MCF 10A (cell line): ENCODE data around the gene TBCC. TPM values are rescaled to one million over a fixed set of nuclear protein-coding genes. Genes with fewer than 3 reads are reported as not detected.
A peak's percentile ranks its signal among the peaks of the same experiment; 100 is the strongest.

Experiments
- BruUV-seq: library from RNA; stranded (reverse); fragments of 400-500 nt; replicated peaks from 2 replicates; lab custom pipeline; 2021; lab: Mats Ljungman, UMichigan
- CTCF ChIA-PET: fragments of 300-600 bp; sonication (Branson Sonifier 250); formaldehyde crosslinking; extraction: SDS; loops from one replicate; lab custom pipeline; 2021; ENCODE audit warnings: antibody characterized with exemption, inconsistent platforms; lab: Yijun Ruan, JAX
- POLR2A ChIA-PET: fragments of 300-600, 350-650 bp; sonication (Branson Sonifier 250); formaldehyde crosslinking; extraction: SDS; loops from one replicate; lab custom pipeline; 2020; ENCODE audit warnings: antibody characterized with exemption, inconsistent platforms; lab: Yijun Ruan, JAX
- DNase-seq: peaks from one replicate; pipeline ENCODE4 v3.0.0-alpha.2; 2018; ENCODE audit not compliant: unreplicated experiment
- H3K27ac Mint-ChIP-seq: one replicate; pipeline ENCODE4 v1.8.0; 2022; ENCODE audit warnings: mild to moderate bottlenecking, low read depth, mixed read lengths; ENCODE audit not compliant: unreplicated experiment
- H3K27me3 Mint-ChIP-seq: one replicate; pipeline ENCODE4 v1.8.0; 2022; ENCODE audit warnings: mixed read lengths; ENCODE audit not compliant: insufficient read depth, unreplicated experiment
- H3K36me3 Mint-ChIP-seq: one replicate; pipeline ENCODE4 v1.8.0; 2022; ENCODE audit warnings: mild to moderate bottlenecking, moderate library complexity, mixed read lengths; ENCODE audit not compliant: insufficient read depth, unreplicated experiment
- H3K4me1 Mint-ChIP-seq: one replicate; pipeline ENCODE4 v1.8.0; 2022; ENCODE audit warnings: mixed read lengths; ENCODE audit not compliant: insufficient read depth, unreplicated experiment
- H3K4me3 Mint-ChIP-seq: one replicate; pipeline ENCODE4 v1.8.0; 2022; ENCODE audit warnings: mild to moderate bottlenecking, moderate library complexity, mixed read lengths; ENCODE audit not compliant: unreplicated experiment
- H3K9me3 Mint-ChIP-seq: one replicate; pipeline ENCODE4 v1.8.0; 2022; ENCODE audit warnings: mixed read lengths; ENCODE audit not compliant: unreplicated experiment
- CTCF ChIP-seq: fragments of 200-600 bp; IDR thresholded peaks from one replicate; pipeline ENCODE4 v1.8.0; 2022; ENCODE audit warnings: antibody characterized with exemption, mild to moderate bottlenecking; ENCODE audit not compliant: unreplicated experiment
- intact Hi-C: fragments of 100-400 bp; cut with micrococcal nuclease; formaldehyde crosslinking; loops from 2 replicates; pipeline ENCODE4 v1.14.1; 2022
- total RNA-seq: library from RNA; stranded (reverse); gene quantifications from 2 replicates; pipeline ENCODE4 v1.2.3, GENCODE V29; 2022

Gene TBCC
- total RNA-seq, 1 experiment from 2014 or later = 13.7 TPM

- BruUV-seq = no TSS peak
- no peak for DNase-seq
- TF ChIP-seq CTCF = no peak
- Mint-ChIP-seq H3K4me1 (no peaks in the 10 kb centered on the region), H3K9me3 (no peaks in the 10 kb centered on the region), H3K36me3 (no peaks in the 10 kb centered on the region), H3K4me3 (peak overlapping the region; percentile 11), H3K27me3 (peaks cover 11% of the 10 kb centered on the region), H3K27ac (no peak overlapping the region)
- ChIA-PET CTCF (interaction anchor here (0.5 to 3.7 kb wide), 30 partner anchors 12 to 978 kb away, joined by 3 to 40 read pairs (median 4); partner anchors contain the start of genes RPL7L1 and TBCC), POLR2A (interaction anchor here (0.6 to 2.2 kb wide), 14 partner anchors 8 to 143 kb away, joined by 3 to 17 read pairs (median 4); partner anchors contain the start of genes BICRAL and TBCC)
- intact Hi-C loops = loop anchor here (1.0 to 2.0 kb wide), 4 partner anchors 33 to 173 kb away; no protein-coding TSS in a partner anchor
Measured at GRCh38 chr6:42726026-42726425, 19.9 kb downstream of the TBCC start.

- H3K9me3 Mint-ChIP-seq = no peaks in the 10 kb centered on the region
- no peak overlapping the region for H3K27ac Mint-ChIP-seq
- no peaks in the 10 kb centered on the region for H3K4me1 Mint-ChIP-seq
- TF ChIP-seq CTCF = no peak
- DNase-seq = no peak
- ChIA-PET POLR2A (interaction anchor here (1.0 to 2.2 kb wide), 4 partner anchors 9 to 85 kb away, joined by 3 to 17 read pairs (median 4); partner anchors contain the start of gene TBCC), CTCF (interaction anchor here (0.5 to 3.7 kb wide), 4 partner anchors 27 to 62 kb away, joined by 4 to 40 read pairs (median 4); no protein-coding TSS in a partner anchor)
- BruUV-seq = no TSS peak
- intact Hi-C loops = no loop called here
- H3K4me3 Mint-ChIP-seq = no peak overlapping the region
- H3K27me3 Mint-ChIP-seq = peaks cover 20% of the 10 kb centered on the region
- H3K36me3 Mint-ChIP-seq = no peaks in the 10 kb centered on the region
Measured at GRCh38 chr6:42724825-42725224, 21.1 kb downstream of the TBCC start.

GRCh38 chr6:42722497-42722896 is 23.4 kb downstream of the TBCC start, which contains the start of gene PRPH2:
Gene PRPH2 (minus strand): TSS chr6:42722597. CDS start chr6:42722334, 263 bp downstream.
- BruUV-seq = no TSS peak
- ChIA-PET CTCF (interaction anchor here (0.7 kb wide), 1 partner anchor 21 kb away, joined by 3 read pairs; no protein-coding TSS in a partner anchor), POLR2A (no interaction called here)
- no peak for TF ChIP-seq CTCF
- no peak within 1 kb of the TSS for H3K4me3 Mint-ChIP-seq
- H3K9me3 Mint-ChIP-seq = no peaks in the 10 kb centered on the region
- no peaks in the 10 kb centered on the region for H3K36me3 Mint-ChIP-seq
- intact Hi-C loops = no loop called here
- no peak for DNase-seq
- H3K27ac Mint-ChIP-seq = no peak within 1 kb of the TSS
- no peaks in the 10 kb centered on the region for H3K4me1 Mint-ChIP-seq
- H3K27me3 Mint-ChIP-seq = peaks cover 20% of the 10 kb centered on the region

- POLR2A ChIA-PET = no interaction called here
- H3K4me3 Mint-ChIP-seq = no peak overlapping the region
- H3K36me3 Mint-ChIP-seq = no peaks in the 10 kb centered on the region
- DNase-seq = no peak
- BruUV-seq = no TSS peak
- H3K27me3 Mint-ChIP-seq = peaks cover 20% of the 10 kb centered on the region
- CTCF ChIA-PET = interaction anchor here (0.7 kb wide), 1 partner anchor 15 kb away, joined by 3 read pairs; no protein-coding TSS in a partner anchor
- intact Hi-C loops = no loop called here
- H3K4me1 Mint-ChIP-seq = no peaks in the 10 kb centered on the region
- no peak overlapping the region for H3K27ac Mint-ChIP-seq
- H3K9me3 Mint-ChIP-seq = no peaks in the 10 kb centered on the region
- no peak for TF ChIP-seq CTCF
Measured at GRCh38 chr6:42720739-42721138, 25.2 kb downstream of the TBCC start.
